Astrocyte of the spinal cord (primary cell): ENCODE results near the gene SOCS6.

ENCODE experiments used
- DNase-seq: peaks from one replicate; pipeline ENCODE4 v3.0.0; 2011; ENCODE audit warnings: low read depth, low spot score
- H3K4me3 ChIP-seq: 2 replicates; pipeline ENCODE4 v1.5.1; 2011; ENCODE audit warnings: low read depth, mild to moderate bottlenecking, low read length, moderate library complexity
- in situ Hi-C: cut with HindIII; loops from 2 replicates; pipeline ENCODE4 v1.10.0; 2017; ENCODE audit warnings: low sequenced_read_pairs
- TF ChIP-seq, protein P1 (sequence below): IDR thresholded peaks from 2 replicates; pipeline ENCODE4 v1.5.1; 2012; ENCODE audit warnings: low read depth, mild to moderate bottlenecking, low read length, inconsistent platforms

The SOCS6 gene

DNA sequence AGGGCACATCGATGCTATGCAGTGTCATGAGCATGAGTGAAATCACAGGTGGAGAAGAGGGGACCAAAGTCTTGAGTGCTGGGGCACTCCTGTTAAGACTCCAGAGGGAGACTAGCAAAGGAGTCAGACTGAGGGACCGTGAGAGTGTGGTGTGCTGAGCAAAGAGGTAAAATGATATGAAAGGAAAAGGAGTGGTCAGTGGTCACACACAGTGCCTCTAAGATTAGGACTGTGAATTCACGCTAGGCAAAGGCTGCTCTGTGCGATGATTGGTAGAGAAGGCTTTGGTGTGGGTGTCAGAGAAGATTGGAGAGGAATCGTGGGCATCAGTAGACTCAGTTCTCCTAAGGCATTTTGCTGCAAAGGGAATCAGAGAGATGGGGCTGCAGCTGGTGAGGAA, 12.8 kb downstream of the SOCS6 start:
- TF ChIP-seq, protein P1, sequence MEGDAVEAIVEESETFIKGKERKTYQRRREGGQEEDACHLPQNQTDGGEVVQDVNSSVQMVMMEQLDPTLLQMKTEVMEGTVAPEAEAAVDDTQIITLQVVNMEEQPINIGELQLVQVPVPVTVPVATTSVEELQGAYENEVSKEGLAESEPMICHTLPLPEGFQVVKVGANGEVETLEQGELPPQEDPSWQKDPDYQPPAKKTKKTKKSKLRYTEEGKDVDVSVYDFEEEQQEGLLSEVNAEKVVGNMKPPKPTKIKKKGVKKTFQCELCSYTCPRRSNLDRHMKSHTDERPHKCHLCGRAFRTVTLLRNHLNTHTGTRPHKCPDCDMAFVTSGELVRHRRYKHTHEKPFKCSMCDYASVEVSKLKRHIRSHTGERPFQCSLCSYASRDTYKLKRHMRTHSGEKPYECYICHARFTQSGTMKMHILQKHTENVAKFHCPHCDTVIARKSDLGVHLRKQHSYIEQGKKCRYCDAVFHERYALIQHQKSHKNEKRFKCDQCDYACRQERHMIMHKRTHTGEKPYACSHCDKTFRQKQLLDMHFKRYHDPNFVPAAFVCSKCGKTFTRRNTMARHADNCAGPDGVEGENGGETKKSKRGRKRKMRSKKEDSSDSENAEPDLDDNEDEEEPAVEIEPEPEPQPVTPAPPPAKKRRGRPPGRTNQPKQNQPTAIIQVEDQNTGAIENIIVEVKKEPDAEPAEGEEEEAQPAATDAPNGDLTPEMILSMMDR = no peak
- in situ Hi-C loops = no loop called here
- no peak for DNase-seq
- no peak overlapping the region for H3K4me3 ChIP-seq

DNA sequence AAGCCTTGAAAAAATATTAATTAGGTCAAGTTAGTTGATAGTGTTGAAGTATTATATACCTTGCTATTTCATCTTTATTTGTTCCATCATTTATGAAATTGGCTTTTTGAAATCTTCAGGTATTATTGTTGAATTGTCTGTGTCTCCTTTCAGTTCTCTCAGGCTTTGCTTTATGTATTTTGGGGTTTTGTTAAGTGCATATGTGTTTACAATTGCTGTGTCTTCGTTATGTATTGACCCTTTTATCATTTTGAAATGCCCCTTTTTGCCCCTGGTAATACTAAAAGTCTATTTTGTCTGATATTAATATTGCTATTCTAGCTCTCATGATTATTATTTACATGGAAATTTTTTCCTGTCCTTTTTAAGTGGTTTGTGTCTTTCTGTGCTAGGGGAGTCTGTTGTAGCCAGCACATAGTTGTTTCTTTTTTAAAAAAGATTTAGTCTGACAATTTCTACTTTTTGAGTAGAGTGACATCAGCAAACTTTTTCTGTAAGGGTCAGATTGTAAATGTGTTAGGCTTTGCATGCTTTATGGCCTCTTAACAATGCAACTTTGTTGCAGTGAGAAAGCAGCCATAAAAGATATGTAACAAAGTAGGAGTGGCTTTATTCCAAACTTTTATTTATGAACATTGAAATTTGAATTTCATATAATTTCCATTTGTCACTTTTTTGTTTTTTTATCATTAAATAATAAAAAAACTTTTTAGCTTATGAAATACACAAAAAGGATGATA, 19.9 kb downstream of the SOCS6 start:
- in situ Hi-C loops = no loop called here
- TF ChIP-seq, protein P1 = no peak
- no peak for DNase-seq
- H3K4me3 ChIP-seq = no peak overlapping the region

DNA sequence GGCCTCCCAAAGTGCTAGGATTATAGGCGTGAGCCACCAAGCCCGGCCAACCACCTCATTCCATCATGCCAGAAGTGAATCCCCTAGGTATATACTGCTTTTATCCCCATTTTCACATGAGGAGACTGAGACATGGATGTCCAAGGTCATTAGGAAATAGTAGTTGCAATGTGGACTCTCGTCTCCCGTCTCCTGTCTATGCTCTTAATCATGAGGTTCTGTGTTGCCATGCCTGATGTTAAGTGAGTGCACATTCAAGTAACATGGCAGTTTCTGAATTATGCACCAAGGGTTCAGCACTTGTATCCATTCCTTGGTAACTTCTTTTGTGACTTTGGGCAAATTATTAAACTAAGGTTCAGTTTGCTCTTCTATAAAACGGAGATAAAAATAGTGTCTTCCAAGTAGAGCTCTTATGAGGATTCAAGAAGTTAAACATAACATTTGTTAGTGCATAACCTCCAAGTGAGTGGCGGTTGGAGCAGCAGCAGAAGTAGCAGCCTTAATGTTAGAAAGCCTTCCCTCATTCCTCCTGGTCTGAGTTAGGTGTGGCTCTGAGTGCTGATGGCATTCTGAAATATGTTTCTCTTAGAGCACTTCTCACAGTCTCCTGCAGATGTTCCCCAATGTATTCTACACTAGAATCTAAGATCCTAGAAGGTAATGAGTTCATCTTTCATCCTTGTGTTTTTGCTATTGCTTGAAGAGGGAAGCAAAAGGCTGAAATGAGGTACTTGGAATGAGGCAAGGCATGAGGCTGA, 21.9 kb downstream of the SOCS6 start:
- in situ Hi-C loops = no loop called here
- H3K4me3 ChIP-seq = no peak overlapping the region
- TF ChIP-seq, protein P1 = no peak
- DNase-seq = no peak

DNA sequence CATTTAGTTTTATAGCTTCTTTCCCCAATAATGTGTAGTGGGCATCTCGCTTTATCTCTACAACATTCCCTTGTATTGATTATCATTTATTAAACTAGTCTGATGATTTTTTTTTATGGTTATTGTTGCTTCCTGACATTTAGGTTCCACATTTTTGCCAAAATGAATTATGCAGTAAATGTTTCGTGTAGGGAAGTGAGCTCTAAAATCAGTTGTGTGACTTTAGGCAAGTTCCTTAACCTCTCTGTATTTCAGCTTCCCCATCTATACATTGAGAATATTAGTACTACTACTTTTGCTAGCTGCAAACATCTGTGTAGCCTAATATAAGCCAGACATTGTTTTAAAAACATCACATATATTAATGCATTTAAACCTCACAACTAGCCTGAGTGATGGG, 22.9 kb downstream of the SOCS6 start:
- TF ChIP-seq, protein P1 = no peak
- in situ Hi-C loops = no loop called here
- DNase-seq = no peak
- no peak overlapping the region for H3K4me3 ChIP-seq

DNA sequence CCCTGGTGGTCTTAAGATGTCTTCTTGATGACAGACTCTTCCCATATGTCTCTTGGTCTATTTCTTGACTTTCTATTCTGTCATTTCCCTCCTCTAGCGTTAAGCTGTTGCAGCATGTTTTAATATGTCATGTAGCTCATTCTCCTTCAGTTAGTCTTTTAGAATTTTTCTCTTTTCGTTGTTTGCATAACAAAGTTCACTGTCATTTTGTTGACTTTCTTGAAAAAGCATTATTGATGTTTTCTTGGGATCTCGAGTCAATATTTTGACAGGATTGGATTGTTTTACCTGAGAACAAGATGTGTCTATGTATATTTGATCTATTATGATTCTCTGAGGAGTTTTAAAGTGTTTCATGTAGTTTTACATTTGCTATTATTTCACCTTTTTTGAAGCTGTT, 24.8 kb downstream of the SOCS6 start:
- DNase-seq = no peak
- in situ Hi-C loops = no loop called here
- TF ChIP-seq, protein P1 = no peak
- H3K4me3 ChIP-seq = no peak overlapping the region

DNA sequence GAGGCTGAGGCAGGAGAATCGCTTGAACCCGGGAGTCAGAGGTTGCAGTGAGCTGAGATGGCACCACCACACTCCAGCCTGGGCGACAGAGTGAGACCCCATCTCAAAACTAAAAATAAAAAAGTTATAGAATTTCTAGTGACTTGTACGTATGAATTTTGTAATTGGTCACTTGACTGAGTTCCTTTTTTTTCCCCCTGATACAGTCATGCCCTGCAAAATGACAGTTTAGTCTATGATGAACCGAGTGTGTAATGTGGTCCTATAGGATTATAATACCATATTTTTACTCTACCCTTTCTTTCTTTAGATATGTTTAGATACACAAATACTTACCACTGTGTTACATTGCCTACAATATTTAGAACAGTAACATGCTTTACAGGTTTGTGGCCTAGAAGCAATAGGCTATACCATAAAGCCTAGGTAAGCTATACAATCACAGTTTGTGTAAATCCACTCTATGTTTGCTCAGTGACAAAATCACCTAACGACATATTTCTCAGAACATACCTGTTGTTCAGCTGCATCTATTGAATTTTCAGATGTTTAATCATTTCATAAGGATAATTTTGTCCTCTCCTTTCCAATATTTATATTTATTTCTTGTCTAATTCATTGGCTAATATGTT, 25.4 kb downstream of the SOCS6 start:
- no peak for DNase-seq

More for the DNA sequence above, 25.4 kb downstream of the SOCS6 start:
- H3K4me3 ChIP-seq = no peak overlapping the region
- in situ Hi-C loops = no loop called here
- TF ChIP-seq, protein P1 = no peak
